H1 (cell line): ENCODE measurements around the gene ECE2. TPM values are rescaled to one million over a fixed set of nuclear protein-coding genes. Genes with fewer than 3 reads are reported as not detected.

Experiments
- CHD1 ChIP-seq: IDR thresholded peaks from 2 replicates; pipeline ENCODE4 v1.6.1; 2012; ENCODE audit warnings: low read depth, low read length, improper control_type of control experiment
- EGR1 ChIP-seq: IDR thresholded peaks from 2 replicates; pipeline ENCODE4 v1.6.1; 2011; ENCODE audit warnings: low read depth, low read length, borderline replicate concordance
- GABPA ChIP-seq: IDR thresholded peaks from 2 replicates; pipeline ENCODE4 v1.6.1; 2011; ENCODE audit warnings: mild to moderate bottlenecking, low read length, moderate library complexity, borderline replicate concordance; ENCODE audit not compliant: insufficient read depth
- JUN ChIP-seq: IDR thresholded peaks from 2 replicates; pipeline ENCODE4 v1.6.1; 2011; ENCODE audit warnings: low read depth, mild to moderate bottlenecking, improper control_type of control experiment, low read length
- KDM1A ChIP-seq: fragments of 200-600, 300-600 bp; sonication (generic); IDR thresholded peaks from 2 replicates; pipeline ENCODE4 v1.7.1; 2016; ENCODE audit warnings: mild to moderate bottlenecking, low read length, borderline replicate concordance
- KDM4A ChIP-seq: IDR thresholded peaks from one replicate; pipeline ENCODE4 v1.7.1; 2012; ENCODE audit warnings: low read depth, mild to moderate bottlenecking, moderate library complexity, low read length, inconsistent platforms; ENCODE audit not compliant: severe bottlenecking
- NANOG ChIP-seq: IDR thresholded peaks from 2 replicates; pipeline ENCODE4 v1.6.1; 2011; ENCODE audit warnings: low read length, low read depth, mild to moderate bottlenecking, inconsistent platforms; ENCODE audit not compliant: insufficient read depth, poor library complexity, severe bottlenecking
- RBBP5 ChIP-seq: IDR thresholded peaks from 2 replicates; pipeline ENCODE4 v1.7.1; 2012; ENCODE audit warnings: low read depth, mild to moderate bottlenecking, inconsistent platforms, low read length, moderate library complexity, borderline replicate concordance
- RXRA ChIP-seq: IDR thresholded peaks from 2 replicates; pipeline ENCODE4 v1.6.1; 2011; ENCODE audit warnings: low read depth, mild to moderate bottlenecking, low read length, moderate library complexity; ENCODE audit not compliant: insufficient read depth
- SAP30 ChIP-seq: fragments of 300-600 bp; sonication (generic); IDR thresholded peaks from 2 replicates; pipeline ENCODE4 v1.7.1; 2012; ENCODE audit warnings: low read length, moderate library complexity, mild to moderate bottlenecking, inconsistent platforms; ENCODE audit not compliant: insufficient read depth, insufficient replicate concordance
- SIN3A ChIP-seq, 2 experiments: IDR thresholded peaks in 1 of 2; conservative IDR thresholded peaks in 1 of 2; 2 replicates each; pipeline ENCODE4 v1.6.1; 2011 to 2012; ENCODE audit warnings: low read length in 2 of 2, improper control_type of control experiment in 1 of 2, low read depth in 1 of 2, mild to moderate bottlenecking in 1 of 2
- SIRT6 ChIP-seq: IDR thresholded peaks from one replicate; pipeline ENCODE4 v1.7.1; 2012; ENCODE audit warnings: low read length, inconsistent platforms
- SP4 ChIP-seq: IDR thresholded peaks from 2 replicates; pipeline ENCODE4 v1.6.1; 2012; ENCODE audit warnings: low read length, inconsistent platforms
- SUZ12 ChIP-seq: fragments of 200-600 bp; sonication (generic); IDR thresholded peaks from 2 replicates; pipeline ENCODE4 v1.6.1; 2012; ENCODE audit warnings: mild to moderate bottlenecking, inconsistent platforms, low read length, moderate library complexity, mixed read lengths
- TAF1 ChIP-seq: IDR thresholded peaks from 2 replicates; pipeline ENCODE4 v1.6.1; 2011; ENCODE audit warnings: mild to moderate bottlenecking, low read depth, low read length
- TCF12 ChIP-seq: IDR thresholded peaks from 2 replicates; pipeline ENCODE4 v1.6.1; 2011; ENCODE audit warnings: low read depth, mild to moderate bottlenecking, low read length
- TEAD4 ChIP-seq: IDR thresholded peaks from 2 replicates; pipeline ENCODE4 v1.6.1; 2012; ENCODE audit warnings: low read depth, low read length, inconsistent platforms, mixed read lengths
- YY1 ChIP-seq: IDR thresholded peaks from 2 replicates; pipeline ENCODE4 v1.6.1; 2011; ENCODE audit warnings: low read depth, mild to moderate bottlenecking, low read length
- ZNF274 ChIP-seq: IDR thresholded peaks from 2 replicates; pipeline ENCODE4 v1.7.0; 2012; ENCODE audit warnings: low read length, borderline replicate concordance; ENCODE audit errors: extremely low read depth
- polyA plus RNA-seq, 7 experiments: library from polyadenylated mRNA; depleted of rRNA in 3 of 7; stranded (reverse) in 5 of 7; unstranded in 2 of 7; fragments of >200 nt in 5 of 7; fragments of 200-250 nt in 2 of 7; gene quantifications; 1 replicate in 5 of 7; 2 replicates in 1 of 7; 4 replicates in 1 of 7; pipeline versions ENCODE4 v1.2.1 to v1.2.3, GENCODE V29; 2011 to 2013; ENCODE audit warnings: missing spikeins in 2 of 7, mixed read lengths in 2 of 7
- total RNA-seq: library from RNA; stranded (reverse); fragmentation: NEBNext Ultra II Directional; extraction: Animal tissue kit (Norgen Biotek cat#: 25700); gene quantifications from 2 replicates; pipeline ENCODE4 v1.2.1, GENCODE V29; 2021
- TF ChIP-seq, protein P1 (sequence below): IDR thresholded peaks from 2 replicates; pipeline ENCODE4 v1.6.1; 2011; ENCODE audit warnings: low read depth, mild to moderate bottlenecking, low read length; ENCODE audit not compliant: insufficient read depth

Gene ECE2
- total and polyA plus RNA-seq, 2 of the 8 experiments (the other 6 are each of a cell fraction or from before 2014, with no cell fraction given), result 0.44 to 0.86 TPM

DNA sequence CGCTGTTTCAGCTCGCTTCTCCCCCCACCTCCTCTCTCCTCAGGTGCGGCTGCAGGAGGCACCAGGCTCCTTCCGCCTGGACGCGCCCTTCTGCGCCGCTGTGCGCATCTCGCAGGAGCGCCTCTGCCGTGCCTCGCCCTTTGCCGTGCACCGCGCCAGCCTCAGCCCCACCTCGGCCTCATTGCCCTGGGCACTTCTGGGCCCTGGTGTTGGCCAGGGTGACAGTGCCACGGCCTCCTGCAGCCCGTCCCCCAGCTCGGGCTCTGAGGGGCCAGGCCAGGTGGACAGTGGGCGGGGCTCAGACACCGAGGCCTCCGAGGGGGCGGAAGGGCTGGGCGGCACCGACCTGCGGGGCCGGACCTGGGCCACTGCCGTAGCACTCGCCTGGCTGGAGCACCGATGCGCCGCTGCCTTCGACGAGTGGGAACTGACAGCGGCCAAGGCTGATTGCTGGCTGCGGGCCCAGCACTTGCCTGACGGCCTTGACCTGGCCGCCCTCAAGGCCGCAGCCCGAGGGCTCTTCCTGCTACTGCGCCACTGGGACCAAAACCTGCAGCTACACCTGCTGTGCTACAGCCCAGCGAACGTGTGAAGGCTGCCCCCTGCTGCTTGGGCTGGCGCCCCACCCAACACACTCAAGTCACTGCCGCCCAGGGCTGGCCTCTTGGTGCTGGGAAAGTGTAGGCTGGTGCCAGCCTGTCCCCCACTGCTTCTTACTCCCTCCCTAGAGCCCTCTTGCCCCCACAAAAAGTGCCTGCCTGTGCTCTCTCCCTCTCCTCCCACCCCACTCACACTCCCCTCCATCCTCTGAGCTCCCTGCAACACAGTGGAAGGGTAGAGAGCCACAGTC, 34.1 kb upstream of the ECE2 start (continued):
- TF ChIP-seq KDM4A, result no peak
- TF ChIP-seq KDM1A, result no peak
- no peak for TF ChIP-seq GABPA
- no peak for TF ChIP-seq SIRT6
- no peak for TF ChIP-seq SAP30
- no peak for TF ChIP-seq JUN
- no peak for TF ChIP-seq EGR1
- TF ChIP-seq TEAD4, result no peak
- TF ChIP-seq RBBP5, result 0 out of 2 replicates have a peak, but pooled peaks have one; percentile 32
- 0 out of 2 replicates have a peak, but pooled peaks have one; percentile 16 for TF ChIP-seq TAF1
- no peak for TF ChIP-seq SUZ12
- TF ChIP-seq, protein P1, sequence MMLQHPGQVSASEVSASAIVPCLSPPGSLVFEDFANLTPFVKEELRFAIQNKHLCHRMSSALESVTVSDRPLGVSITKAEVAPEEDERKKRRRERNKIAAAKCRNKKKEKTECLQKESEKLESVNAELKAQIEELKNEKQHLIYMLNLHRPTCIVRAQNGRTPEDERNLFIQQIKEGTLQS, result no peak
- TF ChIP-seq SIN3A (conservative IDR thresholded peaks at IDR 0.05 in 1 of 2, IDR thresholded peaks at IDR 0.05 in 1 of 2; ENCODE audit: low read depth in 1 of 2, low read length in 2 of 2), result 0 out of 4 replicates have a peak, but pooled peaks of 1 of the 2 experiments have one; percentile 37
- TF ChIP-seq CHD1, result no peak
- no peak for TF ChIP-seq NANOG
- no peak for TF ChIP-seq ZNF274
- no peak for TF ChIP-seq YY1
- no peak for TF ChIP-seq SP4
- TF ChIP-seq RXRA, result no peak
- TF ChIP-seq TCF12, result no peak
